Measurements from ENCODE around the gene GBA2. TPM values are rescaled to one million over a fixed set of nuclear protein-coding genes. Genes with fewer than 3 reads are reported as not detected.

GBA2 gene
- total and polyA plus RNA-seq, 8 donors: 26.5 to 210 (median 56.6) TPM

DNA sequence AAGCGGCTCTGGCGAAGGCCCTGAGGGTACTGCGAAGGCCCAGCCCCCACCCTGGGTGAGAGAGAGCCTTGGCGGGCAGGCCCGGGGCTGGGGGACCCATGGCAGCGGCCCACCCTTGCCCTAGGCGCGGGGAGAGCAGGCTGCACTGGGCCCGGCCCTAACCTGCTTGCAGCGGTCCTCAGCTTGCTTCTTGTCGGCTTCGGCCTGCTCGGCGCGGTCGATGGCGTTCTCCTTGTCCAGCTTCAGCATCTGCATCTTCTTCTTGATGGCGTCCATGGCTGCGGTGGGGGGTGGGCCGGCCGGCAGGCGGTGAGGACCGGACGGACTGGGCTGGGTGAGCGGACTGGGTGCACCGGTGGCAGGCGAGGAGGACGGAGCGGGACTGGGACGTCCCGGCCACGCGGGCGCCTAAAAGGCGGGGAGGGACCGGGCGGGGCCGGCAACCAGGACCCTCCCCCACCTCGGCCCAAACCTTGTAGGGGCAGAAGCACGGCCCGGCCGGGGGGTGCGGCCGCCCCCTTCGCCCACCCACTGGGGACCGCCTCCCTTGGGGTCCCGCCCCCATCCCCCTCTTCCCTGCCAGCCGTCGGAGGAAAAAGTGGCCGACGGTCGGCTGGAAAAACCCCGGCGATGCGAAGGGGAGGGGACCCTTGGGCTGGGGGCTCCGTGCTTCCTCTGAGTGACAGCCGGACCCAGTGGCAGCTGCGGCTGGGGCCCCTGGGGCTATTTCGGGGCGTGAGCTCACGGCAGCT lies 59.3 kb downstream of the GBA2 start, which contains the start of gene TPM2:
TSS of gene TPM2 (minus strand) at position 384 of the 752 bp plus-strand sequence. CDS start at position 276, 108 bp downstream.
- TF ChIP-seq, protein P1, sequence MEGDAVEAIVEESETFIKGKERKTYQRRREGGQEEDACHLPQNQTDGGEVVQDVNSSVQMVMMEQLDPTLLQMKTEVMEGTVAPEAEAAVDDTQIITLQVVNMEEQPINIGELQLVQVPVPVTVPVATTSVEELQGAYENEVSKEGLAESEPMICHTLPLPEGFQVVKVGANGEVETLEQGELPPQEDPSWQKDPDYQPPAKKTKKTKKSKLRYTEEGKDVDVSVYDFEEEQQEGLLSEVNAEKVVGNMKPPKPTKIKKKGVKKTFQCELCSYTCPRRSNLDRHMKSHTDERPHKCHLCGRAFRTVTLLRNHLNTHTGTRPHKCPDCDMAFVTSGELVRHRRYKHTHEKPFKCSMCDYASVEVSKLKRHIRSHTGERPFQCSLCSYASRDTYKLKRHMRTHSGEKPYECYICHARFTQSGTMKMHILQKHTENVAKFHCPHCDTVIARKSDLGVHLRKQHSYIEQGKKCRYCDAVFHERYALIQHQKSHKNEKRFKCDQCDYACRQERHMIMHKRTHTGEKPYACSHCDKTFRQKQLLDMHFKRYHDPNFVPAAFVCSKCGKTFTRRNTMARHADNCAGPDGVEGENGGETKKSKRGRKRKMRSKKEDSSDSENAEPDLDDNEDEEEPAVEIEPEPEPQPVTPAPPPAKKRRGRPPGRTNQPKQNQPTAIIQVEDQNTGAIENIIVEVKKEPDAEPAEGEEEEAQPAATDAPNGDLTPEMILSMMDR (IDR thresholded peaks at IDR 0.05): no peak
- TF ChIP-seq POLR2AphosphoS5 (IDR thresholded peaks at IDR 0.05) (peak; percentile 72 to 98 (median 90)), EP300 (IDR thresholded peaks at IDR 0.05) (peak; percentile 4)
- H3K36me3 ChIP-seq: peaks cover 10 to 35% (median 22%) of the 10 kb centered on the region in 4 donors
- DNase-seq: peak; percentile 37 to 91
- H3K9me3 ChIP-seq: no peaks in the 10 kb centered on the region
- peak within 1 kb of the TSS; percentile 65 to 75 (median 70) for H3K4me3 ChIP-seq
- H3K27ac ChIP-seq: peak within 1 kb of the TSS; percentile 92 to 97 (median 95)
- H3K4me1 ChIP-seq: peaks cover 8 to 76% (median 57%) of the 10 kb centered on the region in 4 donors
- 16 to 25% (median 22%) methylated on average over 25 to 61 of the region's 61 CpGs for WGBS, 5 donors
- intact Hi-C loops (cut with DNase I; ENCODE audit: low total_unique reads): no loop called here
- no peaks in the 10 kb centered on the region for H3K27me3 ChIP-seq

DNA sequence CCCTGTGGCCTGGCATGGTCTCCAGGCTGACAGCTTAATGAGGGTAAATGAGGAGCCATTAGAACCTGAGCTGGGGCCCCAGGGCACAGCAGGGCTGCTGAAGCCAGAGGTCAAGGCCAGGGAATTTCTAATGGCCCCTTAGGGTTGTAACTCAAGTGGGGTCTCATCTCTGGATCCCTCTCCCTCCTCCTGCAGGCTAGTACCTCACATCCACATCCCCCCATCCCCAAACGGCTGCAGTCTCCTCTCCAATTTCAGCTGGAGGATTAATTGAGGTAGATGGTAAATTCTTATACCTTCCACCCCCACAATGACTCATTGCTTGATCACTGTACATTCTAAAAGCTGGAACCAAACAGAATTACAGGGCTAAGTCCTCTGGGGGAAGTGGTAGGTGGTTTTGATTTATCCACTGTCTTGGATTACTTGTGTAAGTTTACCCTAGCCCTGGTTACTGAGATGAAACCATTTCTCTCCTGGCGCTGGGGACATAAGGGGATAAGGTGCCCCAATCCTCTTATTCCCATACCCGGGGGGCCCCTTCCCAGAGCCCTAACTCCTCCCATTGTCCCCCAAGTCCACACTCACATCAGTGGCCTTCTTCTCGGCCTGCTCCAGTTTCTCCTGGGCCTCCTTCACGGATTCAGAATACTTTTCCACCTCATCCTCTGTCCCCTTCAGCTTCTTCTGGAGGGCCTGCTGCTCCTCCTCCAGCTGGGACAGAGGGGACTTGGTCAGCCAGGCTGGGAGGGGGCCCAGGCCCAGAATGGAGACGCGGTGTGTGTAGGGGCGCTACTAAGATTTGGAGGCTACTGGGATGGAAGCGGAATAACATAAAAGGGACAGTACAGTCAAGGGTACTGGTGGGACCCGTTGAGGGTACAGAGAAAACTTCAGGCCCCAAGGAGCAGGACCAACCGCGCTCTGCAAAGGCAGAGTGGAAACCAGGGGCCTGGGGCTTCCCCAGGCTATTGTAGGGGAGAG lies 60.2 kb downstream of the GBA2 start:
- Histone ChIP-seq H3K9me3 (no peaks in the 10 kb centered on the region), H3K36me3 (peaks cover 19 to 44% (median 31%) of the 10 kb centered on the region in 4 donors), H3K27ac (peak overlapping the region; percentile 92 to 97 (median 95)), H3K4me3 (peak overlapping the region; percentile 65 to 75 (median 70)), H3K27me3 (no peaks in the 10 kb centered on the region), H3K4me1 (peaks cover 6 to 74% (median 57%) of the 10 kb centered on the region in 4 donors)
- no peak for TF ChIP-seq POLR2A (IDR thresholded peaks at IDR 0.05)
- TF ChIP-seq EP300 (IDR thresholded peaks at IDR 0.05): no peak
- TF ChIP-seq, protein P1 (IDR thresholded peaks at IDR 0.05): no peak
- no peak for TF ChIP-seq POLR2AphosphoS5 (IDR thresholded peaks at IDR 0.05)
- intact Hi-C loops (cut with DNase I; ENCODE audit: low total_unique reads): no loop called here
- DNase-seq: peak in 1 of 2 donors; percentile 41
- WGBS, 5 donors: 45 to 75% (median 68%) methylated on average over 12 of the region's 12 CpGs

DNA sequence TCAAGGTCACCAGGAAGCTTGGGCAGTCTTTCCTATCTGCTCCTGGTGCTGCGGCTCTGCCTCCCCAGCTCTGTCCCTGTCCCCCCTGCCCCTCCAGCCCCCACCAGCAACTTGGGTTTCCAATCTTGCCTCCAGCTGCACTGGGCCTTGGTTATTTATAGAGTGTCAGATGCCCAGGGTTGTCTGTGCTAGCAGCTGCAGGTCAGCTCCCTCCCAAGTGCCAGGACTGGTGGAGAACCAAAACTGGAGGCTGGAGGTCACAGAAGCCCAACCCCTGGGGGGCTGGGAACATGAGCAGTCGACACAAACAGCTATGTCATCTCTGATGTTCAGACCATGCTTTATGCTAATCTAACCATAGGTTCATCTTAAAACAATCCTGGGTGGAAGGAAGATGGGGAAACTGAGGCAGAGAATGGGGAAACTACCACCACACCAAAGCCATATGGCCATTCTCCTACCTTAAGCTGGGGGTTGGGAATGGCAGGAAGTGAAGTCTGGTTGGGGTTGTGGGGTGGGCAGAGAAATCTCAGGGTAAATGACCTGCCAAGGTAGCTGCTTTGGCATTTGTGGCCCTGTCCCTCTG lies 61.0 kb downstream of the GBA2 start:
- peak overlapping the region; percentile 65 to 75 (median 70) for H3K4me3 ChIP-seq
- intact Hi-C loops (cut with DNase I; ENCODE audit: low total_unique reads): no loop called here
- H3K27me3 ChIP-seq: no peaks in the 10 kb centered on the region
- peak overlapping the region in 4 of 5 donors; percentile 92 to 97 (median 96) for H3K27ac ChIP-seq
- peaks cover 6 to 80% (median 62%) of the 10 kb centered on the region in 4 donors for H3K4me1 ChIP-seq
- no peaks in the 10 kb centered on the region for H3K9me3 ChIP-seq
- peaks cover 27 to 52% (median 38%) of the 10 kb centered on the region in 4 donors for H3K36me3 ChIP-seq
- TF ChIP-seq, protein P1 (IDR thresholded peaks at IDR 0.05): no peak
- TF ChIP-seq POLR2A (IDR thresholded peaks at IDR 0.05) (no peak), EP300 (IDR thresholded peaks at IDR 0.05) (no peak)
- 67 to 87% (median 80%) methylated on average over 1 to 2 of the region's 2 CpGs for WGBS, 5 donors
- no peak for DNase-seq

DNA sequence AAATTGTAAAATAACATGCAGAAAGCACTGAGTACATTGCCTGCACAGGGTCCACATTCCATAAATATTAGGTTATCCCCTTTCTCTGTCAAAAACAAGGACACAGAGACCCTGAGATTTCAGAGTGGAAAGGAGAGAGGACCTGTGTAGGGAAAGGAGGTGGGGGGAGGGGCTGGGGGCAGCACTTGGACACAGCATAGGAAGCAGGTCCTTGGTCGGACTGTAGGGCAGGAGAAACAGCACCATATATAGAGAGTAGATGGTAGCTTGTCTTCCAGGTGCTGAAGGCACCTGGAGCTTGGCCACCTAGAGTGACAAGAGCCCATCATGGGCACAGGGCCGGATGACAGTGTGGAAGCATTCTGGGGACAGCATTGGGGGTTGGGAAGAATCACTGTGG lies 61.7 kb downstream of the GBA2 start:
- TF ChIP-seq, protein P1 (IDR thresholded peaks at IDR 0.05): no peak
- no peak for TF ChIP-seq EP300 (IDR thresholded peaks at IDR 0.05)
- TF ChIP-seq POLR2AphosphoS5 (IDR thresholded peaks at IDR 0.05): no peak
- no peak for TF ChIP-seq POLR2A (IDR thresholded peaks at IDR 0.05)
- H3K9me3 ChIP-seq: no peaks in the 10 kb centered on the region
- 55 to 83% (median 74%) methylated on average over 2 of the region's 2 CpGs for WGBS, 5 donors
- H3K4me1 ChIP-seq: peaks cover 6 to 88% (median 69%) of the 10 kb centered on the region in 4 donors
- no peaks in the 10 kb centered on the region for H3K27me3 ChIP-seq
- peak overlapping the region in 4 of 5 donors; percentile 92 to 97 (median 96) for H3K27ac ChIP-seq
- intact Hi-C loops (cut with DNase I; ENCODE audit: low total_unique reads): no loop called here
- peak overlapping the region; percentile 65 to 75 (median 70) for H3K4me3 ChIP-seq
- no peak for DNase-seq
- peaks cover 34 to 59% (median 45%) of the 10 kb centered on the region in 4 donors for H3K36me3 ChIP-seq
